HG03159 (cell line): Measurements from ENCODE around the gene WDR93.

Source experiments
- ATAC-seq: cut with Tn5 transposase; IDR thresholded peaks from one replicate; pipeline ENCODE4 v1.9.1; 2021; ENCODE audit warnings: mild to moderate bottlenecking, moderate library complexity; ENCODE audit not compliant: unreplicated experiment

WDR93 gene

GRCh38 chr15:89747708-89748682, 57.4 kb downstream of the WDR93 start:
- no peak for ATAC-seq

GRCh38 chr15:89749054-89749453, 58.4 kb downstream of the WDR93 start:
- no peak for ATAC-seq

GRCh38 chr15:89749526-89749925, 58.9 kb downstream of the WDR93 start:
- no peak for ATAC-seq

GRCh38 chr15:89749951-89750559, 59.4 kb downstream of the WDR93 start:
- peak; percentile 4 for ATAC-seq

- peak; percentile 94 for ATAC-seq
Observed at GRCh38 chr15:89750560-89751542, 60.2 kb downstream of the WDR93 start, which contains the start of gene MESP1. TSS of gene MESP1 (minus strand) at chr15:89751249. CDS start at chr15:89751231, 18 bp downstream.

- no peak for ATAC-seq
Observed at GRCh38 chr15:89751748-89752147, 61.1 kb downstream of the WDR93 start.

GRCh38 chr15:89753855-89754254, 63.2 kb downstream of the WDR93 start:
- no peak for ATAC-seq

- no peak for ATAC-seq
Observed at GRCh38 chr15:89754361-89755154, 63.9 kb downstream of the WDR93 start.

- ATAC-seq = no peak
Observed at GRCh38 chr15:89755701-89756100, 65.1 kb downstream of the WDR93 start.

GRCh38 chr15:89756897-89757296, 66.3 kb downstream of the WDR93 start:
- ATAC-seq = no peak

GRCh38 chr15:89758283-89758682, 67.7 kb downstream of the WDR93 start:
- no peak for ATAC-seq

- ATAC-seq = no peak
Observed at GRCh38 chr15:89758981-89759380, 68.4 kb downstream of the WDR93 start.

- no peak for ATAC-seq
Observed at GRCh38 chr15:89759835-89760234, 69.2 kb downstream of the WDR93 start.

- ATAC-seq = peak; percentile 60
Observed at GRCh38 chr15:89760303-89761008, 69.8 kb downstream of the WDR93 start.

- ATAC-seq = peak; percentile 44
Observed at GRCh38 chr15:89761009-89761831, 70.6 kb downstream of the WDR93 start.

GRCh38 chr15:89761929-89762328, 71.3 kb downstream of the WDR93 start:
- no peak for ATAC-seq

- no peak for ATAC-seq
Observed at GRCh38 chr15:89765694-89766093, 75.1 kb downstream of the WDR93 start.
